Caco-2 (cell line): Measurements from ENCODE around the gene ERC1. TPM values are rescaled to one million over a fixed set of nuclear protein-coding genes. Genes with fewer than 3 reads are reported as not detected.

Experiments used
- BruUV-seq: library from RNA; stranded (reverse); fragments of 400-500 nt; replicated peaks from 2 replicates; lab custom pipeline; 2021; lab: Mats Ljungman, UMichigan
- CTCF ChIA-PET: fragments of 300-600 bp; sonication (Branson Sonifier 250); formaldehyde crosslinking; loops from one replicate; lab custom pipeline; 2022; ENCODE audit warnings: antibody characterized with exemption; lab: Charles Lee
- POLR2A ChIA-PET: fragments of 300-600 bp; sonication (Branson Sonifier 250); formaldehyde crosslinking; loops from one replicate; lab custom pipeline; 2022; ENCODE audit warnings: antibody characterized with exemption; lab: Charles Lee
- DNase-seq, 2 experiments: peaks; one replicate each; pipeline versions ENCODE4 v3.0.0 to v3.0.0-alpha.2; 2020 to 2022
- H3K27me3 ChIP-seq: replicated peaks from 2 replicates; pipeline ENCODE4 v1.6.0; 2011; ENCODE audit warnings: low read length; ENCODE audit not compliant: control insufficient read depth, insufficient read depth
- H3K36me3 ChIP-seq: 2 replicates; pipeline ENCODE4 v1.5.1; 2011; ENCODE audit warnings: low read length; ENCODE audit not compliant: control insufficient read depth, insufficient read depth
- H3K4me1 ChIP-seq: fragments of 250-450 bp; sonication (Bioruptor Pico); 2 replicates; pipeline ENCODE4 v1.5.1; 2020; ENCODE audit warnings: mild to moderate bottlenecking
- H3K4me3 ChIP-seq: 2 replicates; pipeline ENCODE4 v1.5.1; 2011; ENCODE audit warnings: low read depth, mild to moderate bottlenecking, control low read depth, low read length
- H3K9me3 ChIP-seq: fragments of 250-450 bp; sonication (Bioruptor Pico); 2 replicates; pipeline ENCODE4 v1.5.1; 2020; ENCODE audit warnings: mild to moderate bottlenecking, moderate library complexity
- H3K27ac Mint-ChIP-seq: one replicate; pipeline ENCODE4 v1.8.0; 2022; ENCODE audit warnings: mixed read lengths; ENCODE audit not compliant: unreplicated experiment
- H3K27me3 Mint-ChIP-seq: one replicate; pipeline ENCODE4 v1.8.0; 2022; ENCODE audit warnings: mixed read lengths; ENCODE audit not compliant: insufficient read depth, unreplicated experiment
- H3K36me3 Mint-ChIP-seq: one replicate; pipeline ENCODE4 v1.8.0; 2022; ENCODE audit warnings: mild to moderate bottlenecking, mixed read lengths; ENCODE audit not compliant: insufficient read depth, unreplicated experiment
- H3K4me1 Mint-ChIP-seq: one replicate; pipeline ENCODE4 v1.8.0; 2022; ENCODE audit warnings: low read depth, mixed read lengths; ENCODE audit not compliant: unreplicated experiment
- H3K4me3 Mint-ChIP-seq: one replicate; pipeline ENCODE4 v1.8.0; 2022; ENCODE audit warnings: mild to moderate bottlenecking, moderate library complexity, mixed read lengths; ENCODE audit not compliant: unreplicated experiment
- H3K9me3 Mint-ChIP-seq: one replicate; pipeline ENCODE4 v1.8.0; 2022; ENCODE audit warnings: mixed read lengths; ENCODE audit not compliant: unreplicated experiment
- intact Hi-C: fragments of 100-400 bp; cut with micrococcal nuclease; formaldehyde crosslinking; loops from one replicate; pipeline ENCODE4 v1.10.0; 2022; ENCODE audit not compliant: unreplicated experiment
- total RNA-seq: library from RNA; stranded (reverse); gene quantifications from 2 replicates; pipeline ENCODE4 v1.2.3, GENCODE V29; 2022
- TF ChIP-seq, protein P1 (sequence below), 2 experiments: fragments of 200-600 bp in 1 of 2; IDR thresholded peaks; 1 replicate in 1 of 2; 2 replicates in 1 of 2; pipeline versions ENCODE4 v1.5.1 to v1.8.0; 2011 to 2022; ENCODE audit warnings: antibody characterized with exemption in 1 of 2, control low read depth in 1 of 2, inconsistent platforms in 1 of 2, low read depth in 1 of 2, low read length in 1 of 2, mild to moderate bottlenecking in 1 of 2, moderate library complexity in 1 of 2; ENCODE audit not compliant: insufficient read depth in 1 of 2, severe bottlenecking in 1 of 2, unreplicated experiment in 1 of 2

Gene ERC1
- total RNA-seq, 1 experiment from 2014 or later: 88.4 TPM

DNA sequence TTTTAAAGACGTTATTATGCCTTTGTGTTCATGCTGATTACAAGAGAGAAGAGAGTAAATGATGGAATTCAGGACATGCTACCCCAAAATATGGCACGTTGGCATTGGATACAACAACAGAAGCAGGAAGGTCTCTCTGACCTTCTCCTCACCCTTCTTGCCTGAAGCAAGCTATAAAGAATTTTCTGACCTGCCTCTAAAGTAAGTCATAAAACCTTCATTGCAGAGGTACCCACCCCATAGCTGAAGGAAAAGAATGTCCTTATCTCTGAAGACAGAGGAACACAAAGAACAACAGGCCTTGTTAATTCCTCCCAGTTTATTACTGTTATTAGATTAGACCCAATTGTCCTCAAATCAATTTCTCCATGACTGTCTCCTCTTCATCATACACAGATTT is 427.1 kb downstream of the ERC1 start:
- H3K4me3 Mint-ChIP-seq: no peak overlapping the region
- TF ChIP-seq, protein P1, sequence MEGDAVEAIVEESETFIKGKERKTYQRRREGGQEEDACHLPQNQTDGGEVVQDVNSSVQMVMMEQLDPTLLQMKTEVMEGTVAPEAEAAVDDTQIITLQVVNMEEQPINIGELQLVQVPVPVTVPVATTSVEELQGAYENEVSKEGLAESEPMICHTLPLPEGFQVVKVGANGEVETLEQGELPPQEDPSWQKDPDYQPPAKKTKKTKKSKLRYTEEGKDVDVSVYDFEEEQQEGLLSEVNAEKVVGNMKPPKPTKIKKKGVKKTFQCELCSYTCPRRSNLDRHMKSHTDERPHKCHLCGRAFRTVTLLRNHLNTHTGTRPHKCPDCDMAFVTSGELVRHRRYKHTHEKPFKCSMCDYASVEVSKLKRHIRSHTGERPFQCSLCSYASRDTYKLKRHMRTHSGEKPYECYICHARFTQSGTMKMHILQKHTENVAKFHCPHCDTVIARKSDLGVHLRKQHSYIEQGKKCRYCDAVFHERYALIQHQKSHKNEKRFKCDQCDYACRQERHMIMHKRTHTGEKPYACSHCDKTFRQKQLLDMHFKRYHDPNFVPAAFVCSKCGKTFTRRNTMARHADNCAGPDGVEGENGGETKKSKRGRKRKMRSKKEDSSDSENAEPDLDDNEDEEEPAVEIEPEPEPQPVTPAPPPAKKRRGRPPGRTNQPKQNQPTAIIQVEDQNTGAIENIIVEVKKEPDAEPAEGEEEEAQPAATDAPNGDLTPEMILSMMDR (IDR thresholded peaks at IDR 0.05; ENCODE audit: insufficient read depth in 1 of 2, low read depth in 1 of 2, low read length in 1 of 2, severe bottlenecking in 1 of 2, unreplicated experiment in 1 of 2): no peak
- H3K27ac Mint-ChIP-seq: peak overlapping the region; percentile 5
- Histone ChIP-seq H3K27me3 (no peaks in the 10 kb centered on the region), H3K4me3 (no peak overlapping the region), H3K4me1 (peaks cover 14% of the 10 kb centered on the region), H3K36me3 (no peaks in the 10 kb centered on the region), H3K9me3 (peaks cover 32% of the 10 kb centered on the region)
- POLR2A ChIA-PET: no interaction called here
- peaks cover 12% of the 10 kb centered on the region for H3K9me3 Mint-ChIP-seq
- intact Hi-C loops: no loop called here
- no peaks in the 10 kb centered on the region for H3K27me3 Mint-ChIP-seq
- H3K4me1 Mint-ChIP-seq: peaks cover 10% of the 10 kb centered on the region
- H3K36me3 Mint-ChIP-seq: peaks cover 22% of the 10 kb centered on the region
- DNase-seq: peak in 1 of 2 experiments; percentile 48
- no TSS peak for BruUV-seq
- CTCF ChIA-PET: interaction anchor here (1.0 kb wide), 1 partner anchor 300 kb away, joined by 4 read pairs; no protein-coding TSS in a partner anchor

DNA sequence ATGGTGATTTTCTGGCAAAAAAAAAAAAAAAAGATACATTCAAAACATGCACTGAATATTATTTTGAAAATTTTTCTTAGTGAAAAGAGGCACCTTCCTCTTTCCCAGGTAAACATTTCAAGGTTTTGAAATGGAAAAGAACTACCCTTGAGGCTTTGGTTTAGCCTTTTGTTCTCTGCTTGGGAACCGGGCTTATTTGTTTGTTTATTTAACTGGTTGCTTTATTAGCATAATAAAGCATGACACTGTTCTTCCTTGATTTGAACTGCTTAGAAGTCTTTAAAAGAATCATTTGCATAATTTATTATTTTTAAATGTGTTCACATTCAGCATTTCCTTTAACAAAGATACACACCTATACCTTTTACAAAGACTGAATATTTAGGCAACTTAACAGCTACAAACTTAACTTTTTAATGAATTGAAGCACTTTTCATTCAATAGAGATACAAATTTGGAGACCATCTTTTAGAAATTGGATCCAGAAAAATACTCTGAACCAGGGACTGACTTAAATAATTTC is 428.9 kb downstream of the ERC1 start:
- no peaks in the 10 kb centered on the region for H3K27me3 ChIP-seq
- TF ChIP-seq, protein P1 (IDR thresholded peaks at IDR 0.05; ENCODE audit: insufficient read depth in 1 of 2, low read depth in 1 of 2, low read length in 1 of 2, severe bottlenecking in 1 of 2, unreplicated experiment in 1 of 2): no peak
- H3K9me3 ChIP-seq: peaks cover 32% of the 10 kb centered on the region
- Mint-ChIP-seq H3K4me1 (peaks cover 24% of the 10 kb centered on the region), H3K36me3 (peaks cover 24% of the 10 kb centered on the region), H3K4me3 (no peak overlapping the region), H3K27ac (no peak overlapping the region), H3K9me3 (peaks cover 19% of the 10 kb centered on the region), H3K27me3 (no peaks in the 10 kb centered on the region)
- CTCF ChIA-PET: no interaction called here
- no TSS peak for BruUV-seq
- H3K4me3 ChIP-seq: no peak overlapping the region
- no peaks in the 10 kb centered on the region for H3K36me3 ChIP-seq
- peaks cover 20% of the 10 kb centered on the region for H3K4me1 ChIP-seq
- intact Hi-C loops: no loop called here
- no peak for DNase-seq
- POLR2A ChIA-PET: no interaction called here

DNA sequence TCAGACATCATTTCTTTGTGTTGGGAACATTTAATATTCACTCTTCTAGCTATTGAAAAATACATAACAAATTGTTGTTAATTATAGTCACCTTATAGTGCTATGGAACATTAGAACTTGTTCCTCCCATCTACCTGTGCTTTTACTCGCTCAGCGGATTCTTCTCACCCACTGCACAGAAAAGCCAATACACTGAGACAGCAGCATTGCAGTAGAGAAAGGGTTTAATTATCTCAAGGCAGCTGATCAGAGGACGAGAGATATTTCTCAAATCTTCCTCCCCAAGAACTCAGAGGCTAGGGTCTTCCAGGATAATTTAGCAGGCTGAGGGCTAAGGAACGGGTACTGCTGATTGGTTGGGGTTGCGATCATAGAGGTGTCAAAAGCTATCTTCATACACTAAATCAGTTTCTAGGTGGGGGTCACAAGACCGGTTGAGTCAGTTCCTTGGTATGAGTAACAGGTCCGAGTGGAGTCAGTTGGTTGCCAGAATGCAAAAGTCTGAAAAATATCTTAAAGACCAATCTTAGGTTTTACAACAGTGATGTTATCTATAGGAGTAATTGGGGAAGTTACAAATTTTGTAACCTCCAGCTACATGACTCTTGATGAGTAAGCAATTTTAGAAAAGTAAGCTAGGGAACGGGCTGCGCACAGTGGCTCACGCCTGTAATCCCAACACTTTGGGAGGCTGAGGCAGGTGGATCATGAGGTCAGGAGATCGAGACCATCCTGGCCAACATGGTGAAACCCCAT is 430.2 kb downstream of the ERC1 start:
- Histone ChIP-seq H3K9me3 (peaks cover 32% of the 10 kb centered on the region), H3K4me3 (no peak overlapping the region), H3K4me1 (peaks cover 21% of the 10 kb centered on the region), H3K27me3 (no peaks in the 10 kb centered on the region), H3K36me3 (no peaks in the 10 kb centered on the region)
- Mint-ChIP-seq H3K36me3 (peaks cover 24% of the 10 kb centered on the region), H3K27me3 (no peaks in the 10 kb centered on the region), H3K9me3 (peaks cover 19% of the 10 kb centered on the region), H3K4me3 (no peak overlapping the region), H3K4me1 (peaks cover 31% of the 10 kb centered on the region), H3K27ac (no peak overlapping the region)
- intact Hi-C loops: no loop called here
- no peak for DNase-seq
- ChIA-PET CTCF (no interaction called here), POLR2A (no interaction called here)
- TF ChIP-seq, protein P1 (IDR thresholded peaks at IDR 0.05; ENCODE audit: insufficient read depth in 1 of 2, low read depth in 1 of 2, low read length in 1 of 2, severe bottlenecking in 1 of 2, unreplicated experiment in 1 of 2): no peak
- no TSS peak for BruUV-seq
